ENCODE measurements around the gene MAP7.

The MAP7 gene

DNA sequence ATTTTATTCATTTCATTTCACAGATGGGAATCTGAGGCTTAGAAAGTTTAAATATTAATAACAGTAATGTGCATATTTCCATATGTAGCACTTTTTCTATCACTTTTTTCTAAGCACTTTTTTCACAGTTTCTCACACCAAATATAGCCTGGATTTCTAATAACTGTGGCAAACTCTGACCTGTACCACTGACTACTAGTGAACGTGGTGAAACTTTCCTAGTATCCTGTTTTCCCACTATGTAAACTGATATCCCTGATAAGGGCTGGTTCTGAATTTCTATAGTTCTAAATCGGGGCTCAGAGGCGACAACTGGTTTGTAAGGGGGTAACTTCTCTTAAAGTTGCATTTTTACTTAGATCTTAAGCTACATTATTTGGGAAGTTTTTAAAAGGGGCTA, 32.6 kb downstream of the MAP7 start:
- no peaks in the 10 kb centered on the region for H3K36me3 ChIP-seq (replicated peaks)
- no peak overlapping the region for H3K27ac ChIP-seq
- in situ Hi-C loops (cut with HindIII; ENCODE audit: low pct_ligation_motif_present, low sequenced_read_pairs), result no loop called here
- DNase-seq, result no peak
- TF ChIP-seq, protein P1, sequence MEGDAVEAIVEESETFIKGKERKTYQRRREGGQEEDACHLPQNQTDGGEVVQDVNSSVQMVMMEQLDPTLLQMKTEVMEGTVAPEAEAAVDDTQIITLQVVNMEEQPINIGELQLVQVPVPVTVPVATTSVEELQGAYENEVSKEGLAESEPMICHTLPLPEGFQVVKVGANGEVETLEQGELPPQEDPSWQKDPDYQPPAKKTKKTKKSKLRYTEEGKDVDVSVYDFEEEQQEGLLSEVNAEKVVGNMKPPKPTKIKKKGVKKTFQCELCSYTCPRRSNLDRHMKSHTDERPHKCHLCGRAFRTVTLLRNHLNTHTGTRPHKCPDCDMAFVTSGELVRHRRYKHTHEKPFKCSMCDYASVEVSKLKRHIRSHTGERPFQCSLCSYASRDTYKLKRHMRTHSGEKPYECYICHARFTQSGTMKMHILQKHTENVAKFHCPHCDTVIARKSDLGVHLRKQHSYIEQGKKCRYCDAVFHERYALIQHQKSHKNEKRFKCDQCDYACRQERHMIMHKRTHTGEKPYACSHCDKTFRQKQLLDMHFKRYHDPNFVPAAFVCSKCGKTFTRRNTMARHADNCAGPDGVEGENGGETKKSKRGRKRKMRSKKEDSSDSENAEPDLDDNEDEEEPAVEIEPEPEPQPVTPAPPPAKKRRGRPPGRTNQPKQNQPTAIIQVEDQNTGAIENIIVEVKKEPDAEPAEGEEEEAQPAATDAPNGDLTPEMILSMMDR (IDR thresholded peaks at IDR 0.05; ENCODE audit: low read depth, low read length, missing control alignments), result no peak
- no peaks in the 10 kb centered on the region for H3K27me3 ChIP-seq (replicated peaks)
- H3K4me3 ChIP-seq (ENCODE audit: low read depth, low read length), result no peak overlapping the region

GRCh38 chr6:136517002-136517401, 33.2 kb downstream of the MAP7 start:
- TF ChIP-seq, protein P1 (IDR thresholded peaks at IDR 0.05; ENCODE audit: low read depth, low read length, missing control alignments), result no peak
- in situ Hi-C loops (cut with HindIII; ENCODE audit: low pct_ligation_motif_present, low sequenced_read_pairs), result no loop called here
- DNase-seq, result no peak
- Histone ChIP-seq H3K27me3 (replicated peaks) (no peaks in the 10 kb centered on the region), H3K36me3 (replicated peaks) (no peaks in the 10 kb centered on the region), H3K4me3 (ENCODE audit: low read depth, low read length) (no peak overlapping the region), H3K27ac (no peak overlapping the region)

GRCh38 chr6:136514591-136514990, 35.6 kb downstream of the MAP7 start:
- in situ Hi-C loops (cut with HindIII; ENCODE audit: low pct_ligation_motif_present, low sequenced_read_pairs), result no loop called here
- TF ChIP-seq, protein P1 (IDR thresholded peaks at IDR 0.05; ENCODE audit: low read depth, low read length, missing control alignments), result no peak

DNA sequence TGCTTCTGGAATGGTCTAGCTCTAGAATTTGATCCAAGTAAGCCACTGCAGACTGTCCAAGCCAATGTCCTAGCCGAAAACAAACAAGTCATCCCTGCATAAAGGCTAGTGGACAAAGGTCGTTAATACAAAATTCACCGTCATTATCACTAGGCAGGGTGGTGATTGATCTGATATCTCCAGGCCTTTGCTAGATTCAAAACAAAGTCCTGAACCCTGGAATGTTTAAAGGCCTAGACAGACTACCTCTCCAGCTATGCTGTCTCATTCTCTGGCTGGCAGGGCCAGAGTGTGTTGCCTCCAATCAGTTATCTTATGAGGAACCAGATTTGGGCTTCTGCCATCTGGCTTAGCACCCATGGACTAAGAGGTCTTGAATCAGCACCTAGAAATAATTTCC, 38.3 kb downstream of the MAP7 start:
- DNase-seq, result no peak
- Histone ChIP-seq H3K27me3 (replicated peaks) (no peaks in the 10 kb centered on the region), H3K36me3 (replicated peaks) (no peaks in the 10 kb centered on the region), H3K4me3 (ENCODE audit: low read depth, low read length) (no peak overlapping the region), H3K27ac (no peak overlapping the region)
- TF ChIP-seq, protein P1 (IDR thresholded peaks at IDR 0.05; ENCODE audit: low read depth, low read length, missing control alignments), result no peak
- in situ Hi-C loops (cut with HindIII; ENCODE audit: low pct_ligation_motif_present, low sequenced_read_pairs), result no loop called here

More at GRCh38 chr6:136514591-136514990, 35.6 kb downstream of the MAP7 start:
- no peak for DNase-seq
- Histone ChIP-seq H3K36me3 (replicated peaks) (no peaks in the 10 kb centered on the region), H3K4me3 (ENCODE audit: low read depth, low read length) (no peak overlapping the region), H3K27me3 (replicated peaks) (no peaks in the 10 kb centered on the region), H3K27ac (no peak overlapping the region)

- no peak overlapping the region for H3K4me3 ChIP-seq (ENCODE audit: low read depth, low read length)
- H3K27ac ChIP-seq, result no peak overlapping the region
- H3K36me3 ChIP-seq (replicated peaks), result no peaks in the 10 kb centered on the region
- TF ChIP-seq, protein P1 (IDR thresholded peaks at IDR 0.05; ENCODE audit: low read depth, low read length, missing control alignments), result no peak
- no peaks in the 10 kb centered on the region for H3K27me3 ChIP-seq (replicated peaks)
- in situ Hi-C loops (cut with HindIII; ENCODE audit: low pct_ligation_motif_present, low sequenced_read_pairs), result no loop called here
- no peak for DNase-seq
These were observed 38.8 kb downstream of the MAP7 start for GRCh38 chr6:136511397-136511796.

GRCh38 chr6:136510782-136511181, 39.4 kb downstream of the MAP7 start:
- no peak overlapping the region for H3K4me3 ChIP-seq (ENCODE audit: low read depth, low read length)
- H3K27me3 ChIP-seq (replicated peaks), result no peaks in the 10 kb centered on the region
- H3K27ac ChIP-seq, result no peak overlapping the region
- no peaks in the 10 kb centered on the region for H3K36me3 ChIP-seq (replicated peaks)
- DNase-seq, result no peak
- TF ChIP-seq, protein P1 (IDR thresholded peaks at IDR 0.05; ENCODE audit: low read depth, low read length, missing control alignments), result no peak
- in situ Hi-C loops (cut with HindIII; ENCODE audit: low pct_ligation_motif_present, low sequenced_read_pairs), result no loop called here

Measured in brain microvascular endothelial cell (primary cell).